PC-9 (cell line): ENCODE measurements around the gene LRIG3. TPM values are rescaled to one million over a fixed set of nuclear protein-coding genes. Genes with fewer than 3 reads are reported as not detected.

Experiments
- BruUV-seq: library from RNA; stranded (reverse); fragments of 400-500 nt; replicated peaks from 2 replicates; lab custom pipeline; 2021; lab: Mats Ljungman, UMichigan
- CTCF ChIA-PET: fragments of 300-600 bp; sonication (Branson Sonifier 250); formaldehyde crosslinking; loops from one replicate; lab custom pipeline; 2022; ENCODE audit warnings: antibody characterized with exemption; lab: Charles Lee
- POLR2A ChIA-PET: fragments of 300-600 bp; sonication (Branson Sonifier 250); formaldehyde crosslinking; loops from one replicate; lab custom pipeline; 2022; ENCODE audit warnings: antibody characterized with exemption; ENCODE audit not compliant: unreplicated experiment; lab: Charles Lee
- DNase-seq, 2 experiments: peaks; one replicate each; pipeline versions ENCODE4 v3.0.0 to v3.0.0-alpha.2; 2015 to 2022; ENCODE audit warnings: mixed read lengths in 1 of 2
- H2AFZ ChIP-seq: fragments of 200-600 bp; sonication (generic); 2 replicates; pipeline ENCODE4 v1.8.1; 2017; ENCODE audit warnings: antibody characterized with exemption
- H3F3A ChIP-seq: fragments of 200-600 bp; sonication (generic); 2 replicates; pipeline ENCODE4 v1.8.1; 2017; ENCODE audit warnings: antibody characterized with exemption, mild to moderate bottlenecking, low read depth; ENCODE audit not compliant: insufficient read depth
- H3K27ac ChIP-seq: fragments of 200-600 bp; sonication (generic); 2 replicates; pipeline ENCODE4 v1.6.1; 2016; ENCODE audit warnings: mixed run types
- H3K27me3 ChIP-seq: fragments of 200-600 bp; sonication (generic); 2 replicates; pipeline ENCODE4 v1.6.1; 2016; ENCODE audit warnings: low read depth, mixed run types; ENCODE audit not compliant: insufficient read depth
- H3K36me3 ChIP-seq: fragments of 200-600 bp; sonication (generic); 2 replicates; pipeline ENCODE4 v1.6.1; 2016; ENCODE audit warnings: low read depth, mixed run types
- H3K4me1 ChIP-seq: fragments of 200-600 bp; sonication (generic); replicated peaks from 2 replicates; pipeline ENCODE4 v1.6.1; 2016; ENCODE audit warnings: mixed run types; ENCODE audit not compliant: insufficient read depth
- H3K4me2 ChIP-seq: fragments of 200-600 bp; sonication (generic); 2 replicates; pipeline ENCODE4 v1.6.1; 2017; ENCODE audit warnings: mixed run types
- H3K4me3 ChIP-seq: fragments of 200-600 bp; sonication (generic); 2 replicates; pipeline ENCODE4 v1.6.1; 2016; ENCODE audit warnings: mixed run types
- H3K79me2 ChIP-seq: fragments of 200-600 bp; sonication (generic); 2 replicates; pipeline ENCODE4 v1.6.1; 2017; ENCODE audit warnings: low read depth, mixed run types
- H3K9me2 ChIP-seq: fragments of 200-600 bp; sonication (generic); 2 replicates; pipeline ENCODE4 v1.8.1; 2017; ENCODE audit warnings: mild to moderate bottlenecking; ENCODE audit not compliant: insufficient read depth
- H3K9me3 ChIP-seq: fragments of 200-600 bp; sonication (generic); 2 replicates; pipeline ENCODE4 v1.8.1; 2016; ENCODE audit warnings: low read depth; ENCODE audit not compliant: insufficient read depth
- H4K20me1 ChIP-seq: fragments of 200-600 bp; sonication (generic); 2 replicates; pipeline ENCODE4 v1.8.1; 2017; ENCODE audit not compliant: insufficient read depth
- EZH2 ChIP-seq: fragments of 200-600 bp; sonication (generic); IDR thresholded peaks from 2 replicates; pipeline ENCODE4 v1.8.0; 2017; ENCODE audit warnings: antibody characterized with exemption, low read depth
- intact Hi-C: fragments of 100-400 bp; cut with micrococcal nuclease; formaldehyde crosslinking; loops from one replicate; pipeline ENCODE4 v1.10.0; 2022; ENCODE audit not compliant: unreplicated experiment
- total RNA-seq: library from RNA; stranded (reverse); gene quantifications from 2 replicates; pipeline ENCODE4 v1.2.3, GENCODE V29; 2021
- TF ChIP-seq, protein P1 (sequence below): fragments of 200-600 bp; sonication (generic); conservative IDR thresholded peaks from 2 replicates; pipeline ENCODE4 v1.6.1; 2017; ENCODE audit warnings: mixed run types, antibody characterized with exemption, mild to moderate bottlenecking, moderate library complexity

Gene LRIG3
- total RNA-seq, 1 experiment from 2014 or later: 10.6 TPM

DNA sequence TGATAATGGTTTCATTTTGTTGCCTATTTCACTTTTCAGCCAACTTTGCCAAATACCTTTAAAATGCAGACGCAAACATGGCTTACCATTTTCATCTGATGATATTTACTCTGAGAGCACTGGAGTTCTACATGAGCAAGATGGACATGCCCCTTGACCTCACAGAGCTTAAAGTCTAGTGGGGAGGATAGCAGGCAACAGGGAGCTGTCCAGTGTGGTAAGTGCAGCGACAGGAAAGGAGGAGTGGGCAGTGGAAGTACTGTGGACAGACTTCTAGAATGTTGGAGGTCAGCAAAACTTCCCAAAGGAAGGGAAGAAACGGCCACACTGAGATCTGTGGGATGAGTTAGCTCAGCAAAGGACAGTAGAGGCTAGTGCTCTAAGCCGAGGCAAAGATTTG, 25.3 kb downstream of the LRIG3 start:
- H4K20me1 ChIP-seq: no peaks in the 10 kb centered on the region; the same call in 1 of the 2 replicates
- H3K4me1 ChIP-seq: peaks cover 18% of the 10 kb centered on the region
- ChIA-PET CTCF (no interaction called here), POLR2A (no interaction called here)
- TF ChIP-seq EZH2: no peak
- TF ChIP-seq, protein P1, sequence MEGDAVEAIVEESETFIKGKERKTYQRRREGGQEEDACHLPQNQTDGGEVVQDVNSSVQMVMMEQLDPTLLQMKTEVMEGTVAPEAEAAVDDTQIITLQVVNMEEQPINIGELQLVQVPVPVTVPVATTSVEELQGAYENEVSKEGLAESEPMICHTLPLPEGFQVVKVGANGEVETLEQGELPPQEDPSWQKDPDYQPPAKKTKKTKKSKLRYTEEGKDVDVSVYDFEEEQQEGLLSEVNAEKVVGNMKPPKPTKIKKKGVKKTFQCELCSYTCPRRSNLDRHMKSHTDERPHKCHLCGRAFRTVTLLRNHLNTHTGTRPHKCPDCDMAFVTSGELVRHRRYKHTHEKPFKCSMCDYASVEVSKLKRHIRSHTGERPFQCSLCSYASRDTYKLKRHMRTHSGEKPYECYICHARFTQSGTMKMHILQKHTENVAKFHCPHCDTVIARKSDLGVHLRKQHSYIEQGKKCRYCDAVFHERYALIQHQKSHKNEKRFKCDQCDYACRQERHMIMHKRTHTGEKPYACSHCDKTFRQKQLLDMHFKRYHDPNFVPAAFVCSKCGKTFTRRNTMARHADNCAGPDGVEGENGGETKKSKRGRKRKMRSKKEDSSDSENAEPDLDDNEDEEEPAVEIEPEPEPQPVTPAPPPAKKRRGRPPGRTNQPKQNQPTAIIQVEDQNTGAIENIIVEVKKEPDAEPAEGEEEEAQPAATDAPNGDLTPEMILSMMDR: no peak
- no peak overlapping the region for H3K4me3 ChIP-seq
- no peaks in the 10 kb centered on the region; the same call in 1 of the 2 replicates for H3K9me2 ChIP-seq
- H3K9me3 ChIP-seq: no peaks in the 10 kb centered on the region
- H3F3A ChIP-seq: peaks cover 11% of the 10 kb centered on the region; the same call in 1 of the 2 replicates
- no TSS peak for BruUV-seq
- DNase-seq: no peak
- H3K36me3 ChIP-seq: no peaks in the 10 kb centered on the region
- intact Hi-C loops: no loop called here
- H3K27ac ChIP-seq: no peak overlapping the region
- no peaks in the 10 kb centered on the region for H3K79me2 ChIP-seq
- no peaks in the 10 kb centered on the region for H3K27me3 ChIP-seq
- H2AFZ ChIP-seq: no peak overlapping the region
- H3K4me2 ChIP-seq: no peak overlapping the region

DNA sequence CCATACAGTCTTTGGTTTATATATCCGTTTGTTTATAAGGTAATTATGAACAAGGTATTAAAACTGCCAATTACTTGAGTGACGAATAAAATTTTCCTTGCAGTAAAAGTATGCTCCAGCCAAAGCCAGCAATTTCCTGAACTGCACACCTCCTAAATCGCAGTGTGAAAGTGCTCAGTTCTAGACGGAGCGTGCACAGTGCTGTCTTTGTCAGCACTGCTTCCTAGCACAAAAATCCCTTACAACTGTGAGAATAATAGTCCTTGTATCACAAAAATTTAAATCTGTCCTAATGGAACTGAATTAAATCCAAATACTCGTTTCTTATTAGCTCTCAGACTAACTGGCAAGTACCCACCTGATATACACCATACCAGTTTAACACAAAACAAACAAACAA, 26.3 kb downstream of the LRIG3 start:
- DNase-seq: no peak
- H3K4me2 ChIP-seq: no peak overlapping the region
- no peaks in the 10 kb centered on the region for H3K9me3 ChIP-seq
- no peaks in the 10 kb centered on the region; the same call in 1 of the 2 replicates for H4K20me1 ChIP-seq
- intact Hi-C loops: no loop called here
- BruUV-seq: no TSS peak
- no peaks in the 10 kb centered on the region; the same call in 1 of the 2 replicates for H3K9me2 ChIP-seq
- POLR2A ChIA-PET: no interaction called here
- peaks cover 11% of the 10 kb centered on the region; the same call in 1 of the 2 replicates for H3F3A ChIP-seq
- CTCF ChIA-PET: no interaction called here
- H3K4me1 ChIP-seq: peaks cover 18% of the 10 kb centered on the region
- no peak overlapping the region for H2AFZ ChIP-seq
- peaks cover 3% of the 10 kb centered on the region for H3K36me3 ChIP-seq
- no peaks in the 10 kb centered on the region for H3K79me2 ChIP-seq
- H3K4me3 ChIP-seq: no peak overlapping the region
- H3K27me3 ChIP-seq: no peaks in the 10 kb centered on the region
- TF ChIP-seq, protein P1: no peak
- TF ChIP-seq EZH2: no peak
- no peak overlapping the region for H3K27ac ChIP-seq

DNA sequence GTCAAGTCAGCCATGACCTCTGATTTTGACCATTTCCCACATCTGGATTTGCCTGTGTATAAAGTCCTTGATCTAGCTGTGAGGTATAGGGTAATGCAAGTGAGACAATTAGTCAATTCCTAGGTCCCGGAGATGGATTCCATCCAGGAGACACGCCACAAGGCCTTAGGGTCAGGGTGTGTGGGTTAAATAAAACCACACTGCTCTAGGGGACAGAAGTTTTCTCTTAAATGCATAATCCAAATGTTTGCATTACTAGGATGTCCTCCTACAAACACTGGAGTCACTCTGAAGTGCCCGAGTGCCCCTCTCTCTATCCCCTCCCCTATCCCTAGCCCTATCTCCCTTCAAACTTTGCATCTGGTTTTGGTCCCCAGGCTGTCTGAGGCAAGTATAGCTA, 26.8 kb downstream of the LRIG3 start:
- no peak overlapping the region for H3K4me2 ChIP-seq
- H3K27me3 ChIP-seq: no peaks in the 10 kb centered on the region
- peaks cover 18% of the 10 kb centered on the region for H3K4me1 ChIP-seq
- ChIA-PET CTCF (no interaction called here), POLR2A (no interaction called here)
- no peaks in the 10 kb centered on the region for H3K9me3 ChIP-seq
- no peak for DNase-seq
- H3K9me2 ChIP-seq: no peaks in the 10 kb centered on the region; the same call in 1 of the 2 replicates
- no peak overlapping the region for H3K4me3 ChIP-seq
- intact Hi-C loops: no loop called here
- peaks cover 11% of the 10 kb centered on the region; the same call in 1 of the 2 replicates for H3F3A ChIP-seq
- H3K79me2 ChIP-seq: no peaks in the 10 kb centered on the region
- TF ChIP-seq, protein P1: no peak
- no peak for TF ChIP-seq EZH2
- no peaks in the 10 kb centered on the region; the same call in 1 of the 2 replicates for H4K20me1 ChIP-seq
- no peak overlapping the region for H2AFZ ChIP-seq
- no peak overlapping the region for H3K27ac ChIP-seq
- peaks cover 7% of the 10 kb centered on the region for H3K36me3 ChIP-seq
- no TSS peak for BruUV-seq
